HG03432 (cell line): ENCODE measurements around the gene PRSS12.
"Not testable (repeated sequence)": the region's sequence is repeated elsewhere in the genome, so short reads cannot be mapped to it uniquely, and the experiment has no call there.

Source experiments
- ATAC-seq: cut with Tn5 transposase; IDR thresholded peaks from one replicate; pipeline ENCODE4 v1.9.1; 2021; ENCODE audit warnings: mild to moderate bottlenecking, moderate library complexity; ENCODE audit not compliant: unreplicated experiment

PRSS12 gene

GRCh38 chr4:118327554-118328241 is 25.1 kb downstream of the PRSS12 start:
- no peak for ATAC-seq

DNA sequence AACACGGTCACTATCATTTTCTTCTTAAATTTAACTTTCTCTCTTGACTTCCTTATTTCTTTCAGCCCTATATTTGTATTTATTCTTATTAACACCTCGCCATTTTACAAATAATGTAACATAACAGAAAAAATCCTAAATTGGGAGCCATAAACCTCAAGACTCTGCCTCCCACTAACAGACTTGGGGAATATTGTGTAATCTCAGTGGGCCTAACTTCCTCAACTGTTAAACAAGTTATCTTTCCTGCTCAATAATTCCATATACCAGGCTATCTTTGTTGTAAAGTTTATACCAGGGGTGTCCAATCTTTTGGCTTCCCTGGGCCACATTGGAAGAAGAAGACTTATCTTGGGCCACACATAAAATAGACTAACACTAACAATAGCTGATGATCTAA is 26.2 kb downstream of the PRSS12 start:
- no peak for ATAC-seq

- no peak for ATAC-seq
Observed at GRCh38 chr4:118325431-118325830, 27.4 kb downstream of the PRSS12 start.

DNA sequence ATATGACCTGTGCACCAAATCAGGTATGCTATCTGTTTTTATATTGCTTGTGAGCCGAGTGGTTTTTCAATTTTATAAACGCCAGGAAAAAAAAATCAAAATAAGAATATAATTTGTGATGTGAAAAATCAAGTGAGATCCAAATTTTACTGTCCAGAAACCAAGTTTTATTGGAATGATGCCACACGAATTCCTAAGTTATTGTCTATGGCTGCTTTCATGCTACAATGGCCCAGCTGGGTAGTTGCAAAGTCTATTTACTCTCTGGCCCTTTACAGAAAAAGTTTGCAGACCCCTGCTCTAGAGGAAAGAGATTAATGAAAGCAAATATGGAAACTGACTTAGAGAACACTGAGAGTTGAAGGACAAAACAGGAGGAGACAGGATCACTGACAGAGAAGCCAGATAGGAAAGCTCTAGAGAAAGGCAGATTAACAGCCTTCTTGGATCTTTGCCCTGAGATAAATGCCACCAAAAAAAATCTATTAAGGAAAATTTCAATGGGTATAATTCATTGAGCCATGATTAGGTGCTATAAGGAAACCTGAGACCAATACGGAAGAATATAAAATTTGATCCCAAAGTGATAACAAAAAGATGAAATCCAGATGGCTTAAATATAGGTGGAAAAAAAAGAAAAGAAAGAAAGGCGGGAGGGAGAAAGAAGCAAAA is 29.8 kb downstream of the PRSS12 start:
- no peak for ATAC-seq

GRCh38 chr4:118318931-118319330 is 33.9 kb downstream of the PRSS12 start:
- ATAC-seq = no peak

GRCh38 chr4:118317691-118318090 is 35.1 kb downstream of the PRSS12 start:
- ATAC-seq = no peak

DNA sequence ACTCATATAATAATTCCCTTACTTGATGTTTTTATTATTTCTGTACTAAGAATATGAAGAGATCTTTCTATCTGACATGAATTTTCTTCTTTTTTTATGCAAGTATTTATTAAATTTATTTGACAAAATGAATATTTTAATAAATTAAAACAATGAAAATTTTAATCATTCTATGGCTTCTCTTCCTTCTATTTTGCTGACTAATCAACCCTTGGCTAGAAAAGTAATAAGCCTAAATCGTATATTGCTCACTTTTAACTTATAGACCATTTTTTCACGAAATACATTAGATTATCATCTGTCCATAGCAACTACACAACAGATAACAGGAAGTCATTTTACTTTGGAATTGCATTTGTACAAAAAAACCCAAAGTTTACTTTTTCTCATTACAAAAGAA is 38.6 kb downstream of the PRSS12 start:
- no peak for ATAC-seq

DNA sequence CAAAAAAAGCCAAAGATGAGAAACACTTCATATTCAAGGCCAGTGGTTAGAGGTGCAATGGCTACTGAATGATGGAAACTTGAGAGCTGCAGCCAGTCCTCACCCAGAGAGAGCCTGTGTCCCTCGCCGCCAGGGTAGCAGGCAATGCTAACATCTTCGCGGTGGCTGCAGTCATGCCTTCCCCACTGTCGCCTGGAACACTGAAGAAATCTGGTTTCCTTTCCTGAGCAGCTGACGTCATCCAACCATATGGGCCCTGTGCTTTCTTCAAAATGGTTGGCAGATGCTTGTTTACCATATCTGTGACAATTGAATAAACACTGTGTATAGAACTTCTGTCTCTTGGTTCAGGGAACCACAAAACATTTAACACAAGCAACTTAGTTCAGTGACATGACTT is 39.7 kb downstream of the PRSS12 start:
- no peak for ATAC-seq

DNA sequence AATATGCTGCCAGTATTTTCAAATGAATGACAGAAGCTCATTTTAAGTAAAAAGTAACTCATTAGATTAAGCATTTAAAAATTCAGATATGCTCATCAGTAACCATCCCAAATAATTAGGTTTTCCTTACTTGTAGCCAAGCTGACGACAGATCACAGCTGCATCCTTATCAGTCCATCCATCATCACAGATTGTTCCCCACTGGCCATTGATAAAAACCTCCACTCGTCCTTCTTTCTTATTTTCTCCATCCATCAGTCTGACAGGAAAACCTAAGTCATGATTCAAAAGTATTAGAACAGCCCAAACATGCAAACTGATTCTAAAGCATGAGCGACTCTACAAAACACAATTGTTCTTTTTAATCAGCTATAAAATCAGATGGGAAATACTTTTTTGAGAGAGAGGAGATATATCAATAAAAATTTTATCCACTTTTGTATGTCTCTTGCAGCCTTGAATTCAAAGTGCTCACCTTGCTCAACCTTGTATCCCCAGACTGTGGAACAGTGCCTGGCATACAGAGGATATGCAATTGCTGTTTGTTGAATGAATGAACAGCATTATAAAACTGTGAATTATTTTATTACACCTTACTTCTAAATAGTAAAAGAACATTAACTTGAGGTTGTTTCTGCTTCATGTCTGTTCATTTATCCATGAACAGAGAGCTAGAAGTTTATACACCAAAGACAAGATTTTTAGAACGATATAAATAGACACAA is 44.3 kb downstream of the PRSS12 start:
- no peak for ATAC-seq

- no peak for ATAC-seq
Observed at GRCh38 chr4:118307643-118308042, 45.2 kb downstream of the PRSS12 start.

DNA sequence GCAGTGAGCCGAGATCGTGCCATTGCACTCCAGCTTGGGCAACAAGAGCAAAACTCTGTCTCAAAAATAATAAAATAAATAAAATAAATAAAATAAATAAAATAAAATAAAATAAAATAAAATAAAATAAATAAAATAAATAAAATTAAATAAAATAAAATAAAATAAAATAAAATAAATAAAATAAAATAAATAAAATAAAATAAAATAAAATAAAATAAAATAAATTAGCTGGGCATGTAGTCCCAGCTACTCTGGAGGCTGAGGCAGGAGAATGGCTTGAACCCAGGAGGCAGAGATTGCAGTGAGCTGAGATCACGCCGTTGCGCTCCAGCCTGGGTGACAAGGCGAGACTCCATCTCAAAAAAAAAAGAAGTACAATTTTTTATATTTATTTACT is 53.2 kb downstream of the PRSS12 start:
- not testable (repeated sequence) for ATAC-seq

GRCh38 chr4:118296729-118297128 is 56.1 kb downstream of the PRSS12 start:
- no peak for ATAC-seq

GRCh38 chr4:118290951-118291350 is 61.9 kb downstream of the PRSS12 start:
- no peak for ATAC-seq

GRCh38 chr4:118289794-118290193 is 63.0 kb downstream of the PRSS12 start:
- no peak for ATAC-seq

- ATAC-seq = no peak
Observed at GRCh38 chr4:118287711-118288451, 64.9 kb downstream of the PRSS12 start.

DNA sequence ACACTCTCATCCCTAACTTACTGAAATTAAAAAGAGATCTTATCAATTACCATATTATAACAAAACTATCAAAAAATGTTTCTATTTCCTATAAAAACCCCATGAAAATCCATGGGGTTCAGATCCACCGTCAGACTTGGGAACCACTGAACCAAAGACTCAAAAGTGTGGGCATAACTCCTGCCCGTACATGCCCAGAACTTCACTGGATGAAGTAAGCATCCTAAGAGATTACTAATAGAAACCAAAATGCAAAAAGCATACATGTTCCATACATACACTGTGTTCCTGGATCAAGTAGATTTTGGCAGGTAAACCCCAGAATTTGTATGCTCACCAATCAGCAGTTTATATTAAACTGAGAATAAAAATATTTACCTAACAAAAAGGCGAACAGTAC is 66.1 kb downstream of the PRSS12 start:
- no peak for ATAC-seq

DNA sequence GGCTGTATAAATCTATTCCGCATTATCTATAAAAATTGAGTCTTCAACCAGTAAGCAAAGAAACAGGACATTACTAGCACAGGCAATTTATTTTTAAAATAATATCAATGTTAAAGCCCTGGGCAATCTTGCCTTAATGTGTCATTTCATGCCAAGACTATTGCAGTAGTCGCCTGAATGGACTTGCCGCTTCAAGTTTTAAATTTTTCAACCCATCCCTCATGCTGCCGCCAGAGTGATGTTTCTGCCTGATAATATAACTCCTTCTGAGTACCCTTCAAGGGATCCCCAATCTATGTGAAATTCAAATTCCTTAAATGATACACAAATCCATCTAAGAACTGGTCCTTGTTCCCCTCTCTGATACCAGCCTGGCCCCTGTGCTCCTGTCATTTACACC is 66.9 kb downstream of the PRSS12 start:
- no peak for ATAC-seq

DNA sequence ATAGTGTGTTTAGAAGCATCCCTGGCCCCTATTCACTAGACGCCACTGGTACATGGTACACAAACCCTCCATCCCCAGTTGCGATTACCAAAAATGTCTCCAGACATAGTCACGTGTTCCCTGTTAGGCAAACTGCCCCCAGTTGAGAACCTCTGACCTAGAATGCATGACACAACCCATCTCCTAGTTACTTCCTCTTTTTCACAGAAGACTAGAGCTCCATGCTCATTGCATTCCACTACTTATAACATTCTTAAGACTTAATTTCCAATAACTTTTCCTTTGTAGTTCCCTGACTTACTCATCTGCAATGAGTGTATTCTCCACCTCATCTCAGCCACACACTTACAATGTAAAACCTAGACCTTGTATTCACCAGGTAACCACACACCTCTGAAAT is 68.6 kb downstream of the PRSS12 start:
- peak; percentile 57 for ATAC-seq

DNA sequence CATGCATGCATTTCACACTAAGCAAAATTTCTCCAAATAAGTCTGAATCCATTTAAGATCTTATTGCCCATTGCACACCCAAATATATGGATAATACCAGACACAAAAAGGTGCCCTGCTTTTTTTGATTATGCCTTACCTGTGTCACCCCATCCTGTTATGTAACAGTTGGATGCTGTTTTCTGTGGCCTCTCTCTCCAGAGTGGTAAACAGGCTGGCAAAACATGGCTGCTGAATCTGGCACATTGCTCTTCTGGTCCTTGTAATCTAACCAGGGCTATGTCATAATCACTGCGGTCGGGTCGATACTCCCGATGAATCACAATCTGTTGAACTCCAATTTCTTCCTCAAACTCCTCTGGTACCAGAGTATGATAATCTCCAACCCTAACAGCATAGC is 70.1 kb downstream of the PRSS12 start:
- no peak for ATAC-seq

GRCh38 chr4:118281611-118282442 is 71.0 kb downstream of the PRSS12 start:
- no peak for ATAC-seq
